Measurements from ENCODE around the gene SETD1B. TPM values are rescaled to one million over a fixed set of nuclear protein-coding genes. Genes with fewer than 3 reads are reported as not detected.

The SETD1B gene
- total RNA-seq, result 5.4 and 5.9 TPM in 2 replicates

GRCh38 chr12:121803861-121804416 is at the start of gene SETD1B:
TSS of gene SETD1B (plus strand) at chr12:121804009. CDS start at chr12:121804738, 729 bp downstream.

GRCh38 chr12:121793440-121793837 is 10.4 kb upstream of the SETD1B start, which contains the start of gene RHOF:
TSS of gene RHOF (minus strand) at chr12:121793688. CDS start at chr12:121793633, 55 bp downstream.

GRCh38 chr12:121858662-121859572 is 55.1 kb downstream of the SETD1B start, which contains the start of gene HPD:
TSS of gene HPD (minus strand) at chr12:121858859. CDS start at chr12:121858823, 36 bp downstream.

Small RNA genes lying within 50 kb of the gene (small RNA-seq; reads per million reads assigned to genes)
- not detected for gene AC069503.3

Other genes starting within 250 kb of the SETD1B start
- 24.0 and 25.9 TPM in 2 replicates for gene KDM2B, start 223.0 kb upstream of the SETD1B start, total RNA-seq
- 6.2 and 6.5 TPM in 2 replicates for gene ORAI1, start 177.5 kb upstream of the SETD1B start, total RNA-seq
- gene MORN3, start 134.4 kb upstream of the SETD1B start, total RNA-seq, result 1.0 and 1.3 TPM in 2 replicates
- gene TMEM120B, start 91.3 kb upstream of the SETD1B start, total RNA-seq, result 7.7 and 7.8 TPM in 2 replicates
- gene RHOF, start 10.3 kb upstream of the SETD1B start, total RNA-seq, result 18.6 and 19.3 TPM in 2 replicates
- gene HPD, start 54.9 kb downstream of the SETD1B start, total RNA-seq, result 3.2 and 3.9 TPM in 2 replicates
- 41.8 and 54.0 TPM in 2 replicates for gene PSMD9, start 84.8 kb downstream of the SETD1B start, total RNA-seq
- gene CFAP251, start 114.6 kb downstream of the SETD1B start, total RNA-seq, result 4.2 and 4.8 TPM in 2 replicates
- gene BCL7A, start 217.9 kb downstream of the SETD1B start, total RNA-seq, result 4.0 and 4.1 TPM in 2 replicates